ENCODE results near the gene RPL18A.

The RPL18A gene

DNA sequence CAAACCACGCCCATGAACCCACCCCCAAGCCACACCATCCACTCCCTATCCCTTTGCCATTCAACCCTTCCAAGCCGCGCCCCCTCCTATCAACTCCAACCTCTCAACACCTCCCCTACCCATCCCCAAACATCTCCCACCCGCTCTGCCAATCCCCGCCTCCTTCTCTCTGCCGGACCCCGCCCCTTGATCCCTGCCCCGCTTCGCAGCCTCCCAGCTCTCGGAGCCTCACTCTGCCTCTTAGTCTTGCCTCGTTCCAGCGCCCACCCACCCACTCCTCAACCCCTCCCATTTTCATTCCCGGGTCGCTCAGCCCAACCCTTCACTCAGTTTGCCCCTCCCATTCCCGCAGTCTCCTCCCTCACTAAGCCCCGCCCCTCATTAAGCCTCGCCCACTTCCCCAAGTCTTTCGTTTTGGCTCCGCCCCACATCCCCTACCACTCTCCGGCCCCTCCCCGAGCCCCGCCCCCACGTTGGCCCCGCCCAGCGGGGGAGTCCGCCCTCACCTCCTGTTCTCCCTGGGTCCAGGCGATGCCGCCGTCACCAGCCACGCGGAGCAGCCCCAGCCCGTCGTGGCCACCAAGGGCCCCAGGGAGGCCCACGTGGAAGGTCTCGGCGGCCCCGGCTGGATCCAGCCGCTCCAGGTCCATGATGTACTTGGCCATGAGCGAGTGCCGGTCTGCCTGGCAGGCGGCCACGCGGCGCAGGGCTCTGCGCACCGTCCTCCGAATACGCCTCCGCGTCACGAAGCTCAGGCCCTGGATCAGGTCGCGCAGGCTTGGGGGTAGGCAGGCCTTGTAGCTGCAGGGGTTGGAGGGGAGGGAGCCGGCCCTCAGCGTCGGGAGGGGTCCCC, 17.7 kb upstream of the RPL18A start:
- peak; percentile 97 for FAIRE-seq

GRCh38 chr19:17842663-17843291, 16.9 kb upstream of the RPL18A start:
- no peak for FAIRE-seq

DNA sequence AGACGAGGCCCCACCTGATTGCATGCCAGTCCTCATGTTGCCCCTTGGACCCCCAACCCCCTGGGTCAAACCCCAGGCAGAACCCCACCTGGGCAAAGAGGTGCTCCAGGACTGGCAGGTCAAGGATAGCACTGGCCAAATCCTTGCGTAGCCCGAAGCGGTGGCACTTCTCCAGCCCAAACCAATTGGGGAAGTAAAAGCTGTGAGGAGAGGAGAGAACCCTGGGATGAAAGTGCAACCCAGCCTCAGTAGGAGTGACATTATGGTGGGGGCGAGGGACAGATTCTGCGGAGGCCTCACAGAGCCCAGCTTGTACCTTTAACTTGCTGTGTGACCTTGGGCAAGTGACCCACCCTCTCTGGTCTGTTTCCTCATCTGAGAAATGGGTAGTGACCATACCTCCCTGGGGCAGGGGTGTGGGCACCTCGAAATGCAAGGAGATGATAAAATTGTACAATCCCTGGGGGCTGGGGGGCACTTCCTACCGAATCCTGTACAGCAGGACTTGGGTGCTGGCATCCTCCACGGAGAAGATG, 16.4 kb upstream of the RPL18A start:
- no peak for FAIRE-seq

DNA sequence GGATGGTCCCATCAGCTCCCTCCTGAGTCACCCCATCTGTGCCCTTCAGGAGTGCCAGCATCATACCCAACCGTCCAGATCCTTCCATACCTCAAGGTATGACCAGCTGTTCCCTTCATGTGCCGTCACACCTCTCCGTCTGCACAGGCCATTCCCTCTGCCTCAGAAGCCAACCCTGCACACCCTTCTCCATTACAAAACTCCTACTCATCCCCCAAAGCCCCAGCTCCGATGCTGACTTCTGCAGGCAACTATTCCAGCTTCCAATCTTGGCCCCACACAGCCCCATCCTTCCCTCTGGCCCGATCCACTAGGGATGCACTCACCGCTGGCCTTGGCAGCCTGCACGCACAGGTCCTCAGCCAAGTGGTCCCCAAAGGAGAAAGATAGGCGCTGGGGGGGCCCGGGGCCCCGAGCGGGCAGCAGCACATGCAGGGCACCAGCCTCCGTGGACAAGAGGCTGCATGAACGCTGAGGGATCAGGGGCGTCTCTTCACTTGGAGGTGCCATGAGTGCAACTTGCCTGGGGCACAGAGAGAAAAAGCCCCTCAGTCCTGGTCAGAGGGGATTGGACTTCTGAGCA, 15.7 kb upstream of the RPL18A start:
- FAIRE-seq, result no peak

DNA sequence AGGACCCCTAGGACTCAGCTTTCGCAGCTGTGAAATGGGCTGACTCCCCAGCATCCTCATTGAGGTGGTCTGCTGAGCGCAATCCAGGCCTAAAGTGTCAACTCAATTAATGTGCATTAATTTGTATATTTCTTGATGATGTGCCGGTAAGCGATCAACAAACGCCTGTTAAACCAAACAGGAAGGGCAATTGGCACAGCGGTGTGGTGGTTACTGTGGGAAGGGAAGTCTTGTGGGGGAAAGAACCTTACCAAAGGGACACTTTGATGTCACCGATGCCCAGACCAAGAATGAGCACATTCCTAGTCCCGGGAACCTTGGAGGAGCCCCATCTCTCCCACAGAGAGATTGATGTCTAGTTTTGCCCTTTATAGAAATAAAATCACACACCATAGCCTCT, 13.6 kb upstream of the RPL18A start:
- FAIRE-seq, result no peak

GRCh38 chr19:17847538-17848366, 12.0 kb upstream of the RPL18A start, which contains the start of gene JAK3:
JAK3 (minus strand) TSS chr19:17847982; CDS start chr19:17844417, 3,565 bp downstream.
- FAIRE-seq, result no peak

GRCh38 chr19:17848595-17849292, 11.0 kb upstream of the RPL18A start:
- FAIRE-seq, result no peak

DNA sequence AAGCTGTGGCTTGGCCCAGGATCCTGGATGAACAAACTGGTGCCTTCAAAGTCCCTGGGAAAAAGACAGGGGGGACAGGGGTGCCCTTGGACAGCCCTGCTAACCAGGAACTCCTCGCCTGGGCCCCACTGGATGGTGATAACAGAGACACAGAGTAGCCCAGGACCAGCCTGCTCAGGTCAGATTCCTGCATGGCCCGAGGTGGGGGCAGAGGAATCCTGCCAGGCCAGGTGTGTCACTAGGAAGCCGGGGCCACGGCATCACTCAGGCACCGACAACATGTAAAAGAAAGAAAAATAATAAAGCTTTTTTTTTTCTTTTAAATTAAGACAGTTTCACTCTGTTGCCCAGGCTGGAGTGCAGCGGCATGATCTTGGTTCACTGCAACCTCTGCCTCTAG, 5.6 kb upstream of the RPL18A start:
- no peak for FAIRE-seq

- FAIRE-seq, result no peak
Measured at GRCh38 chr19:17855280-17856152, 4.2 kb upstream of the RPL18A start.

DNA sequence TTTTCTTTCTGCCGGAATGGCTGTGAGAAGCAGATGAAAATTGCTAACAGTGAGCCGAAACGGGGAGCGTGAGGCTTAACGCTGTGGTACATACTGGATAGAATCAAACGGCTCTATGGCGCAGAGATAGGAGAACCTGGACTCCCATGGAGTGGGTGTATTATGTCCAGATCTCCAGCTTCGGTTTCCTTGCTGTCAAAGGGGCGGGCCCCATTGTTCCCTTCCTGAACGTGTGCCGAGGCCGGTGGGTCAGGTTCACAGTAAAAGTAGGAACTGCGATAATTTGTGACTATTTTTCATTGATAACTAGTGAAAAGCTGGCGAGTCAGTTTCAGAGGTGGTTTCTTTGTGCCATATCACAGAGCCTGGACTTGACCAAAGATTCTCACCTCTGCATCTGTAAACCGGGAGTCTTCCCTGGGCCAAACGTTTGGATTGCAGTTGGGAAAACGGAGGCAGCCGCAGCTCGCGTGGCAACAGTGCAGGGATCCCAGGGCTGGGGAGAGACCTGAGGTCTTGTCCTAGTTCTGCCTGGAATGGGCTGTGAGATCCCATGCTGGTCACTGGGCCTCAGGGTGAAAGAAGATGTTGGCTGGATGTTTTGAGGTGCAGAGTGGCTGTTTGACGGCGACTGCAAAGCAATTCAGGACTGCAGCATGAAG, 752 bp downstream of the RPL18A start:
- no peak for FAIRE-seq

GRCh38 chr19:17860993-17861360, 1.3 kb downstream of the RPL18A start:
- FAIRE-seq, result no peak

GRCh38 chr19:17861542-17862402, 2.1 kb downstream of the RPL18A start:
- FAIRE-seq, result no peak

DNA sequence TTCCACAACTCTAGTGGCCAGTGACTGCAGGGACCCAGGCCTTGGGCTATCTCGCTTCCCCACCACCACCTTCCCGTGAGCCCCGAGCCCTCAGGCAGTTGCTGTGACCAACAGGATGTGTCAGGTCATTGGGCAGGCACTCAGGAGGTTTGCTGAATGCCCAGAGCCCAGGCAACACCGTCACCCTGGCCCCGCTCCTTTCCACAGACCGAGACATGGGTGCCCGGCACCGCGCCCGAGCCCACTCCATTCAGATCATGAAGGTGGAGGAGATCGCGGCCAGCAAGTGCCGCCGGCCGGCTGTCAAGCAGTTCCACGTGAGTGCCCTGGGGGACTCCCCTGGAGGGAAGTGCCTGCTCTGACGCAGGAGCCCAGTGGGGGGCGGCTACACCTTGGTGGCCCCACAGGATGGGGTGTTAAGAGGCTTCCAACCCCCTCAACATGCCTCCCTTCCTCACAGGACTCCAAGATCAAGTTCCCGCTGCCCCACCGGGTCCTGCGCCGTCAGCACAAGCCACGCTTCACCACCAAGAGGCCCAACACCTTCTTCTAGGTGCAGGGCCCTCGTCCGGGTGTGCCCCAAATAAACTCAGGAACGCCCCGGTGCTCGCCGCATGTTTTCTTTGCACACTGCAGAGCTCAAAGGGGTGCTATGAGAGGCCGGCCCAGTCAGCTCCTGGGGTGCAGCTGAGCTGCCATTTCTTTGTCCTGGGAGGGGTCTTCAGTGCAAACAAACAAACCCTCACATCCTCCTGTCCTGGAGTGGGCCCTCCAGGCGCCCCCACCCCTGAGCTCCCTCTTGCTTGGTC, 3.2 kb downstream of the RPL18A start:
- FAIRE-seq, result no peak

DNA sequence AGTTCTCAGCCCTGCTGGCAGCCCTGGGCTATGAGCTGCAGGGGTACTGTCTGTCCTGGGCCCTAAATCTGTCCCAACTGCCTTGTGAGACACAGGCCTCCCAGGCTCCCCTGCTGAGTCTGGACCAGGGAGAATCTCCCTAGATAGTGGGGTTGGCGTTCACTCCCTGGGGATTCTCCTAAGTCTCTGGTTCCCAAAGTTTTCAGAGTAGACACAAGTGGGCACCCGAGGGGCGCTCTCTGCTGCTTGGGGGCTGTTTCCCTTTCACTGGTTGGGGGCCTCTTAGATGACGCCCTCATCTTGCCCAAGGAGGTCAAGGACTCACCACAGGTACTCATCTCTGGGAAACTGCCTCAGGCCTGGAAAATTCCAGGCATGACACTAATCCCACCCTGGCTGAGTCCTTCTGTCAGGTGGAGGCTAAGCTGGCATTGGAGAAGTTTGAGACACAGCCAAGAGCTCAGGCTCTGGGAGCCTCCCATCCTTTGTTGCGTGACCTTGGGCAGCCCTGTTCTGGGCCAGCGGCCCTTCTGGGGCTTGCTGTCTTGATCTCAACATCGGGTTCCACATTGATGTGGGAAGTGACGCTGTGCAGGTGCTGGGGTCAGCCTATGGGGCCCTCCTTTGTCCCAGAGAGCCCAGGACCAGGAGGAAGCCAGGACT, 3.9 kb downstream of the RPL18A start:
- FAIRE-seq, result no peak

GRCh38 chr19:17865364-17866311, 5.9 kb downstream of the RPL18A start:
- peak; percentile 93 for FAIRE-seq

- no peak for FAIRE-seq
Measured at GRCh38 chr19:17866312-17866963, 6.7 kb downstream of the RPL18A start.
